Measurements from ENCODE around the gene LIMS2.

LIMS2 gene

DNA sequence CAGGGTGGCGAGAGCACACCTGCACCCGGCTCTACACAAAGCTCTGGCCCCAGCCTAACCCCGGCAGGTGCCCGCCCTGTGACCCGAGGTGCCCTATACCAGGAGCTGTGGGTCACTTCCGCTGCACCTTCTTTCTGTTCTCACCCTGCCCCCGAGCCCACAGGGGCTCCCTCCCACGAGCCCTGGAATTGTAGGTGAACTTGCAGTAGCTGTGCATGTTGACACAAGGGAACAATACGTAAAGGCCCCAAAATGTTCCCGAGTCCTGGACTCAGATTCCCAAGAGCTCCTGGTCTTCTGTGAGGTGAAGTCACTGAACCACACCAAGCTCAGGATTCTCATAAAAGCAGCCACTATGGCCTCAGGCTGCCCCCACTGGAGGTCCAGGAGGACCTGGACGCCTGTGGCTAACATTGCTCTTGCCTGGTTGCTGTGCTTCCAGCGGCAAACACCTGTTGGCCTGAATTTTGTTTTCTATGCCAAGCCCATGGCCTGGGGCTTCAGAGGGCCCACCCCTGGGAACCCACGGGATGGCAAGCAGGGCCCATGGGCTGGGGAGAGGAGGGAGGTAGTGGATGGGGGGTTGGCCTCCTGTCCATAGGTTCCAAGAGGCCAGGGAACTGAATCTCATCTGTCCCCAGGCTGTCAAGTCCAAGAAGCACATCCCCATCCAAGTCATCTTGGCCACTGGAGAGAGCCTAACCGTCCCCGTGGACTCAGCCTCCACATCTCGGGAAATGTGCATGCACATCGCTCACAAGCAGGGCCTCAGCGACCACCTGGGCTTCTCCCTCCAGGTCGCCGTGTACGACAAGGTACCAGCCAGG, 52.6 kb downstream of the LIMS2 start:
- Histone ChIP-seq H3K79me2 (ENCODE audit: control insufficient read depth, insufficient read depth, low read length, poor library complexity) (no peaks in the 10 kb centered on the region), H3K36me3 (ENCODE audit: control insufficient read depth in 1 of 2, insufficient read depth in 2 of 2, low read length in 2 of 2) (no peaks in the 10 kb centered on the region), H3K4me2 (ENCODE audit: low read length) (no peak overlapping the region), H2BK5ac (ENCODE audit: low read depth, low read length, poor library complexity) (no peak overlapping the region), H2AK5ac (ENCODE audit: low read length) (no peak overlapping the region), H3K9me3 (ENCODE audit: insufficient read depth, low read depth, low read length) (peaks cover 3% of the 10 kb centered on the region), H3K4me1 (ENCODE audit: control insufficient read depth in 1 of 2, insufficient read depth in 2 of 2, low read length in 2 of 2) (peaks cover 0 to 4% of the 10 kb centered on the region in 2 experiments), H3K27me3 (ENCODE audit: insufficient read depth, low read length) (no peaks in the 10 kb centered on the region), H2BK12ac (ENCODE audit: low read length) (no peak overlapping the region), H3K4ac (ENCODE audit: low read depth, low read length) (no peak overlapping the region), H2AFZ (ENCODE audit: insufficient read depth, low read length, poor library complexity) (no peak overlapping the region), H2BK120ac (ENCODE audit: insufficient read depth, low read length, poor library complexity) (no peak overlapping the region), H3K14ac (ENCODE audit: low read length) (no peak overlapping the region), H4K91ac (ENCODE audit: low read depth, low read length) (no peak overlapping the region), H3K27ac (ENCODE audit: low read depth, low read length) (no peak overlapping the region), H3K4me3 (ENCODE audit: low read depth, low read length) (no peak overlapping the region), H3K79me1 (ENCODE audit: low read length) (no peaks in the 10 kb centered on the region), H3K18ac (ENCODE audit: low read length) (no peak overlapping the region), H3K23ac (ENCODE audit: low read length) (no peak overlapping the region), H4K12ac (ENCODE audit: low read depth, low read length) (no peak overlapping the region), H4K8ac (ENCODE audit: low read depth, low read length) (no peak overlapping the region), H3K9ac (ENCODE audit: low read length) (no peak overlapping the region)
- DNase-seq: no peak
- no CpG with 5 or more reads among the region's 21 CpGs for WGBS (ENCODE audit: extremely low coverage, insufficient coverage, insufficient read length)

DNA sequence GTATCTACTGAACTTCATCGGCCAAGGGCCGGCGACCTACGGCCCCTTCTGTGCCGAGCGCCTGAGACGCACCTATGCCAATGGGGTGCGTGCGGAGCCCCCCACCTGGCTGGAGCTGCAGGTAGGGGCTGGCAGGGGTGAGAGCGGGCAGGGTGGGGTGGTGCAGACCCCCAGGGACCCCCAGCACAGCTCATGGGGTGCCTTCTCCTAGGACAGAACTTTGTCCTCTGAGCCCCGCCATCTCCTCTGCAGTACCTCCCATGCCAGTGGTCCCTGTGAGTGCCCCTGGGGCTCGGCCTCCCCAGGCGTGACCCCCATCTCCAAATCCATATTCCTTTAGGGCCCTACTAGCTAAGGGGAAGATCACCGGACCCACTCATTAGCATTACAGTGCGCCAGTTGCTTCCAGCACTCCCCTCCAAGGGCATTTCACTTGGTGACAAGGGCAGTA, 53.3 kb downstream of the LIMS2 start:
- no peak overlapping the region for H3K23ac ChIP-seq (ENCODE audit: low read length)
- H3K4me3 ChIP-seq (ENCODE audit: low read depth, low read length): no peak overlapping the region
- no peaks in the 10 kb centered on the region for H3K79me2 ChIP-seq (ENCODE audit: control insufficient read depth, insufficient read depth, low read length, poor library complexity)
- no peak overlapping the region for H3K27ac ChIP-seq (ENCODE audit: low read depth, low read length)
- no peak overlapping the region for H3K18ac ChIP-seq (ENCODE audit: low read length)
- no peak overlapping the region for H2BK12ac ChIP-seq (ENCODE audit: low read length)
- no peak overlapping the region for H3K4me2 ChIP-seq (ENCODE audit: low read length)
- no peak overlapping the region for H4K8ac ChIP-seq (ENCODE audit: low read depth, low read length)
- no peak for DNase-seq
- H4K91ac ChIP-seq (ENCODE audit: low read depth, low read length): no peak overlapping the region
- H3K36me3 ChIP-seq (ENCODE audit: control insufficient read depth in 1 of 2, insufficient read depth in 2 of 2, low read length in 2 of 2): no peaks in the 10 kb centered on the region
- no peak overlapping the region for H2AK5ac ChIP-seq (ENCODE audit: low read length)
- H3K14ac ChIP-seq (ENCODE audit: low read length): no peak overlapping the region
- H3K4ac ChIP-seq (ENCODE audit: low read depth, low read length): no peak overlapping the region
- H3K9me3 ChIP-seq (ENCODE audit: insufficient read depth, low read depth, low read length): peaks cover 2% of the 10 kb centered on the region
- H2BK5ac ChIP-seq (ENCODE audit: low read depth, low read length, poor library complexity): no peak overlapping the region
- H3K27me3 ChIP-seq (ENCODE audit: insufficient read depth, low read length): no peaks in the 10 kb centered on the region
- H3K4me1 ChIP-seq (ENCODE audit: control insufficient read depth in 1 of 2, insufficient read depth in 2 of 2, low read length in 2 of 2): peaks cover 0 to 4% of the 10 kb centered on the region in 2 experiments
- WGBS (ENCODE audit: extremely low coverage, insufficient coverage, insufficient read length): no CpG with 5 or more reads among the region's 15 CpGs
- H2AFZ ChIP-seq (ENCODE audit: insufficient read depth, low read length, poor library complexity): no peak overlapping the region
- no peaks in the 10 kb centered on the region for H3K79me1 ChIP-seq (ENCODE audit: low read length)
- no peak overlapping the region for H4K12ac ChIP-seq (ENCODE audit: low read depth, low read length)
- no peak overlapping the region for H3K9ac ChIP-seq (ENCODE audit: low read length)
- no peak overlapping the region for H2BK120ac ChIP-seq (ENCODE audit: insufficient read depth, low read length, poor library complexity)

DNA sequence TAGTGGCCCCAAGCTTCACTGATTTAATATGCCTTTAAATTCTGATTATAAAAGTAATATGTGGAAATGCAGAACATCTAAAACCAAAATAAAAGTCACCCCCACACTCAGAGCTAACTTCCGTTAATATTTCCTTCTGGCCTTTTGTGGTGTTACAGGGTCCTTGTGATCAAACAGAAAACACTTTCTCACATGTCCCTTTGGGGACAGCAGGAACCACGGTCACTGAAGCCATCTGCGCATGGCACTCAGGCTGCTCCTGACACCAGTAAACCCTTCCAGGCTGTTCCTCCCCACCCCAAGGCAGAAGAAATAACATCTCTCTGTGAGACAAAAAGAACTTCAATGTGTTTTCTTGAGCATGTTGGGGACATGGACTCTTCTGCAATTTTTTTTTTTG, 54.5 kb downstream of the LIMS2 start:
- no peaks in the 10 kb centered on the region for H3K36me3 ChIP-seq (ENCODE audit: control insufficient read depth in 1 of 2, insufficient read depth in 2 of 2, low read length in 2 of 2)
- H3K79me2 ChIP-seq (ENCODE audit: control insufficient read depth, insufficient read depth, low read length, poor library complexity): no peaks in the 10 kb centered on the region
- H3K9ac ChIP-seq (ENCODE audit: low read length): no peak overlapping the region
- no peak overlapping the region for H3K27ac ChIP-seq (ENCODE audit: low read depth, low read length)
- H3K79me1 ChIP-seq (ENCODE audit: low read length): no peaks in the 10 kb centered on the region
- peaks cover 2% of the 10 kb centered on the region for H3K9me3 ChIP-seq (ENCODE audit: insufficient read depth, low read depth, low read length)
- H2BK12ac ChIP-seq (ENCODE audit: low read length): no peak overlapping the region
- whole genome bisulfite sequencing (ENCODE audit: extremely low coverage, insufficient coverage, insufficient read length): no CpG with 5 or more reads among the region's 3 CpGs
- no peak overlapping the region for H2BK5ac ChIP-seq (ENCODE audit: low read depth, low read length, poor library complexity)
- H3K4me2 ChIP-seq (ENCODE audit: low read length): no peak overlapping the region
- H2AFZ ChIP-seq (ENCODE audit: insufficient read depth, low read length, poor library complexity): no peak overlapping the region
- no peak overlapping the region for H3K23ac ChIP-seq (ENCODE audit: low read length)
- H3K27me3 ChIP-seq (ENCODE audit: insufficient read depth, low read length): no peaks in the 10 kb centered on the region
- no peak overlapping the region for H2AK5ac ChIP-seq (ENCODE audit: low read length)
- H4K8ac ChIP-seq (ENCODE audit: low read depth, low read length): no peak overlapping the region
- no peak overlapping the region for H2BK120ac ChIP-seq (ENCODE audit: insufficient read depth, low read length, poor library complexity)
- H3K4me3 ChIP-seq (ENCODE audit: low read depth, low read length): no peak overlapping the region
- no peak overlapping the region for H4K91ac ChIP-seq (ENCODE audit: low read depth, low read length)
- H3K4me1 ChIP-seq (ENCODE audit: control insufficient read depth in 1 of 2, insufficient read depth in 2 of 2, low read length in 2 of 2): peaks cover 0 to 4% of the 10 kb centered on the region in 2 experiments
- H3K18ac ChIP-seq (ENCODE audit: low read length): no peak overlapping the region
- no peak overlapping the region for H3K14ac ChIP-seq (ENCODE audit: low read length)
- H3K4ac ChIP-seq (ENCODE audit: low read depth, low read length): no peak overlapping the region
- no peak overlapping the region for H4K12ac ChIP-seq (ENCODE audit: low read depth, low read length)
- no peak for DNase-seq

DNA sequence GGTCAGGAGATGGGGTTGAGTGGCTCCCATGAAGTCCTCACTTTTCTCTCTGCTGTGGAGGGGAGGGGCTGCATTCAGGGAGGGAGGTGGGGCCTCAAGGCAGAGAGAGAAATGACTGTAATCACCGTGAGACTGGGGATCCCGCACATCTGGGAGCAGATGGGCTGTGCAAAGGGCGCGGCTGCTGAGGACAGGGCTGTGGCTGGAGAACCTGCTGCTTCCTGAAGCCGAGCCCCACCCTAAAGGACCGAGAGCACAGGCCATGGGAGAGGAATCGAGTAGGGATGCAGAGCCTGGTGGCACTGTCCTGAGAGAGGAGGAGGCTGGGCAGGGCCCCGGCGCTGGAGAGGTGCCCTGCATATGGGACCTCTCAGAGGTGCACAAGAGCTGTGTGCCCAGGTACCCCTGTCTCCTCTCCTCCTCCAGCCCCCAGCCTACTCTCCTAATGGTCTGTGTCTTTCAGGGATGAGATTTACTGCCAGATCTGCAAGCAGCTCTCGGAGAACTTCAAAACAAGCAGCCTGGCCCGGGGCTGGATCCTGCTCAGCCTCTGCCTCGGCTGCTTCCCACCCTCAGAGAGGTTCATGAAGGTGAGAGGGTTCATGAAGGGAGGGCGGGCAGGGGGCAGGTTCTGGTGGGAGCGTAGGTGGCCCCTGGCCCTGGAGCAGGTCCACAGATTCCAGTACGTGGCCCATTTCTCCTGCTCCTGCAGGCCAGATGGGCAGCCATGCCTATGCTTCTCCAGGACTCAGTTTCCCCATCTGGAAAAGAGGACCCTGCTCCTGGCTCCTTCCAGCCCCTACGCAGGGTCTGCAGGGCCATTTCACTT, 55.2 kb downstream of the LIMS2 start:
- Histone ChIP-seq H3K27ac (ENCODE audit: low read depth, low read length) (no peak overlapping the region), H3K4me1 (ENCODE audit: control insufficient read depth in 1 of 2, insufficient read depth in 2 of 2, low read length in 2 of 2) (peaks cover 0 to 4% of the 10 kb centered on the region in 2 experiments), H3K23ac (ENCODE audit: low read length) (no peak overlapping the region), H4K8ac (ENCODE audit: low read depth, low read length) (no peak overlapping the region), H3K18ac (ENCODE audit: low read length) (no peak overlapping the region), H3K27me3 (ENCODE audit: insufficient read depth, low read length) (no peaks in the 10 kb centered on the region), H4K91ac (ENCODE audit: low read depth, low read length) (no peak overlapping the region), H2BK120ac (ENCODE audit: insufficient read depth, low read length, poor library complexity) (no peak overlapping the region), H3K9me3 (ENCODE audit: insufficient read depth, low read depth, low read length) (peaks cover 3% of the 10 kb centered on the region), H2AK5ac (ENCODE audit: low read length) (no peak overlapping the region), H2AFZ (ENCODE audit: insufficient read depth, low read length, poor library complexity) (no peak overlapping the region), H3K4ac (ENCODE audit: low read depth, low read length) (no peak overlapping the region), H3K79me2 (ENCODE audit: control insufficient read depth, insufficient read depth, low read length, poor library complexity) (no peaks in the 10 kb centered on the region), H3K9ac (ENCODE audit: low read length) (no peak overlapping the region), H3K36me3 (ENCODE audit: control insufficient read depth in 1 of 2, insufficient read depth in 2 of 2, low read length in 2 of 2) (no peaks in the 10 kb centered on the region), H4K12ac (ENCODE audit: low read depth, low read length) (no peak overlapping the region), H3K79me1 (ENCODE audit: low read length) (no peaks in the 10 kb centered on the region), H2BK12ac (ENCODE audit: low read length) (no peak overlapping the region), H3K14ac (ENCODE audit: low read length) (no peak overlapping the region), H3K4me2 (ENCODE audit: low read length) (no peak overlapping the region), H3K4me3 (ENCODE audit: low read depth, low read length) (no peak overlapping the region), H2BK5ac (ENCODE audit: low read depth, low read length, poor library complexity) (no peak overlapping the region)
- DNase-seq: no peak
- no CpG with 5 or more reads among the region's 16 CpGs for WGBS (ENCODE audit: extremely low coverage, insufficient coverage, insufficient read length)

All from trophoblast cell (in vitro differentiated cells and primary cell).